ENCODE results near the gene MIX23. TPM values are rescaled to one million over a fixed set of nuclear protein-coding genes. Genes with fewer than 3 reads are reported as not detected.

The MIX23 gene
- 121 and 155 TPM in 2 replicates for total RNA-seq (2014; rRNA removed; shearing (Covaris generic))
- 74.8 and 90.2 TPM in 2 replicates for polyA plus RNA-seq (2015; cell fraction: cytosol; rRNA removed)
- polyA plus RNA-seq (2015; cell fraction: nucleus; rRNA removed), result 53.9 and 76.0 TPM in 2 replicates

- peak; percentile 89 for DNase-seq (ENCODE audit: low read depth)
Observed at GRCh38 chr3:122382888-122383666, at the start of gene MIX23. TSS of gene MIX23 (minus strand) at chr3:122383231. CDS start at chr3:122383224, 7 bp downstream.

- DNase-seq (ENCODE audit: low read depth), result no peak
Observed at GRCh38 chr3:122430371-122430770, 47.3 kb upstream of the MIX23 start.

GRCh38 chr3:122427857-122428471, 44.9 kb upstream of the MIX23 start:
- DNase-seq (ENCODE audit: low read depth), result no peak

GRCh38 chr3:122421836-122422235, 38.8 kb upstream of the MIX23 start:
- DNase-seq (ENCODE audit: low read depth), result no peak

GRCh38 chr3:122421101-122421500, 38.1 kb upstream of the MIX23 start:
- DNase-seq (ENCODE audit: low read depth), result no peak

- peak; percentile 40 for DNase-seq (ENCODE audit: low read depth)
Observed at GRCh38 chr3:122416966-122417365, 33.9 kb upstream of the MIX23 start.

- DNase-seq (ENCODE audit: low read depth), result peak; percentile 99
Observed at GRCh38 chr3:122415762-122416654, 33.0 kb upstream of the MIX23 start, which contains the start of gene WDR5B. TSS of gene WDR5B (minus strand) at chr3:122416062. CDS start at chr3:122415528, 534 bp downstream.

GRCh38 chr3:122415104-122415744, 32.2 kb upstream of the MIX23 start:
- DNase-seq (ENCODE audit: low read depth), result peak; percentile 56

GRCh38 chr3:122414391-122414790, 31.4 kb upstream of the MIX23 start:
- no peak for DNase-seq (ENCODE audit: low read depth)

- no peak for DNase-seq (ENCODE audit: low read depth)
Observed at GRCh38 chr3:122410639-122411038, 27.6 kb upstream of the MIX23 start.

- no peak for DNase-seq (ENCODE audit: low read depth)
Observed at GRCh38 chr3:122410111-122410510, 27.1 kb upstream of the MIX23 start.

GRCh38 chr3:122409446-122409845, 26.4 kb upstream of the MIX23 start:
- DNase-seq (ENCODE audit: low read depth), result no peak

- DNase-seq (ENCODE audit: low read depth), result no peak
Observed at GRCh38 chr3:122407946-122408345, 24.9 kb upstream of the MIX23 start.

- peak; percentile 34 for DNase-seq (ENCODE audit: low read depth)
Observed at GRCh38 chr3:122406198-122406597, 23.2 kb upstream of the MIX23 start.

- DNase-seq (ENCODE audit: low read depth), result no peak
Observed at GRCh38 chr3:122405015-122405414, 22.0 kb upstream of the MIX23 start.

- peak; percentile 94 for DNase-seq (ENCODE audit: low read depth)
Observed at GRCh38 chr3:122403489-122403888, 20.5 kb upstream of the MIX23 start.

- no peak for DNase-seq (ENCODE audit: low read depth)
Observed at GRCh38 chr3:122398920-122399319, 15.9 kb upstream of the MIX23 start.

- no peak for DNase-seq (ENCODE audit: low read depth)
Observed at GRCh38 chr3:122397201-122397600, 14.2 kb upstream of the MIX23 start.

- DNase-seq (ENCODE audit: low read depth), result no peak
Observed at GRCh38 chr3:122396511-122396910, 13.5 kb upstream of the MIX23 start.

- no peak for DNase-seq (ENCODE audit: low read depth)
Observed at GRCh38 chr3:122395582-122395981, 12.6 kb upstream of the MIX23 start.

GRCh38 chr3:122394173-122394572, 11.1 kb upstream of the MIX23 start:
- no peak for DNase-seq (ENCODE audit: low read depth)
